HG02642 (cell line): ENCODE measurements around the gene ARID5B.

Experiments used
- ATAC-seq: cut with Tn5 transposase; IDR thresholded peaks from one replicate; pipeline ENCODE4 v1.9.1; 2021; ENCODE audit warnings: mild to moderate bottlenecking; ENCODE audit not compliant: unreplicated experiment, poor library complexity

ARID5B gene

DNA sequence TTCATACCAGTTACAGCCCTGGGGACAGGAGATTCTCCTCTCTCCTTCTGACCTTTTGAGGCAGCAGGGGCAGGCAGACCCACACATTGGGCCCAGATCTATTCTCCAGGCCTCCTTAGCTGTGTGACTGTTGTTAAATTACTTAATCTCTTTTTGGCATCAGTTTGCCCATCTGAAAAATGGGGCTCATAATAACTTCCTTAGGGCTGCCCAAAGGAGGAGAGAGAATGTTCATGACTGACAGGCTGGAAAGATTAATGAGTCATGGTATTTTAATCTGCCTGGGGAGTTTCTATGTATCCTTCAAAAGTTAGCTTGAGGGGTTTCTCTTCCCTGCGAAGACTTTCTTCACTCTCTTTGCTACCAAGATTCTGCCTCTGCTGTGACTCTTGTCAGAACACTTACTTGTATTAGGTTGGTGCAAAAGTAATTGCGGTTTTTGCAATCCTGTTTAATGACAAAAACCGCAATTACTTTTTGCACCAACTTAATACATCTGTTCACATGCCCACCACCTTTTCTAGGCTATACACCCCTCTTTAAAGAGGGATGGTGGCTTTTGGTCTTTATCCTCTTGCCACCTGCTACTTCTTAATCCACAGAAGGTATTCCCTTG lies 83.4 kb downstream of the ARID5B start:
- ATAC-seq = no peak

GRCh38 chr10:61985715-61986114 lies 84.2 kb downstream of the ARID5B start:
- ATAC-seq = no peak

GRCh38 chr10:61986382-61986781 lies 84.9 kb downstream of the ARID5B start:
- ATAC-seq = no peak

- no peak for ATAC-seq
Observed at GRCh38 chr10:61986788-61987492, 85.4 kb downstream of the ARID5B start.

DNA sequence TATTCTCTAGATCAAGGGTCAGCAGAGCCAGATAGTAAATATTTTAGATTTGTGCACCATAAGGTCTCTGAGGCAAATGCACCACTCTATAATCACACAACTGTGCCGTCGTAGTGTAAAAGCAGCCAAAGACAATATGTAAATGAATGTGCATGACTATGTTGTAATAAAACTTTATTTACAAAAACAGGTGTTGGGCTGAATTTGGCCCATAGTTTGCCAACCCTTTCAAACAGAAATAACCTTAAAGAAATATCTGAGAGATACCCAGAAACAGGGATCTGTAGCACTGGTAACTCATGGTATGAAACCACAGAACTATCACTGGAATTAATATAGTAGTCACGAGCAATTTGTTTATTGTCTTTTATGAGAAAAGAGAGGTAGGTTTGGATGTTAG lies 86.0 kb downstream of the ARID5B start:
- peak; percentile 31 for ATAC-seq

GRCh38 chr10:61987951-61988379 lies 86.5 kb downstream of the ARID5B start:
- peak; percentile 96 for ATAC-seq

DNA sequence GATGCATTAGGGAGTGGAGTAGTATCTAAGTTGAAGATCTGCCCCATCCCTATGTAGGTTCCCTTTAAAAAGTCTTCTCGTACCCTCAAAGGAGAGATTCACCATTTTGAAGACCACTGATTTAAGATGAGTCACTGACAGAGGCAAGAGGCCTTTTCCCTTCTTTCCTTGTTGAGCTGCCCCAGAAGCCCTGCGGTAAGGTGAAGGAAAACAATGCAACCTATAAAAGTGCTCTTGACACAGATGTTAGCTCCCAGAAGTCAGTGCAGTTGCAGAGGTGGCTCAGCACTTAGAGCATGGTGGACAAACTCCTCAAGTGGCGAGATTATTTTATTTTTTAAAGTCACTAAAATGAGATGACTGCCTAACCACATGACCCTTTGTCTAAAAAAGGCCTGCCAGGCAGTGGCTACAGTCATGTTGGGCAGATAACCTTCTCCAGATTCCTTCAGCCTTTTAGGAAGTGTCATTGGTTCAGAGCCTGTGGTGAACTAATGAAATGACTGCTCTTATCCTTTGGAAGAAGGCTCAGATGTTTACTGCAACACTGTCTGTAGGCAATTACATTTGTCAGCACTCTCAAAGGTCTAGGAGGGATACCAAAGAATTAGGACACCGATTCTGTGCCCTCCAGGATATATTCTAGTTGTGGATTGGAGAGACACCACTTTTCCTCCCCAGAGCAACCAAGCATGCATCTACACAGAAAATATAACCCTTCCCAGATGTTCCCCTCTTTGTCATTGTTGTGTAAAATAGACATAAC lies 88.7 kb downstream of the ARID5B start:
- no peak for ATAC-seq

GRCh38 chr10:61990761-61991135 lies 89.2 kb downstream of the ARID5B start:
- ATAC-seq = no peak

GRCh38 chr10:61991166-61991565 lies 89.7 kb downstream of the ARID5B start:
- ATAC-seq = no peak

GRCh38 chr10:61992059-61992460 lies 90.6 kb downstream of the ARID5B start:
- ATAC-seq = no peak

GRCh38 chr10:61992671-61993668 lies 91.5 kb downstream of the ARID5B start:
- ATAC-seq = peak; percentile 37

GRCh38 chr10:61993711-61994401 lies 92.4 kb downstream of the ARID5B start:
- ATAC-seq = no peak

GRCh38 chr10:61994405-61995219 lies 93.1 kb downstream of the ARID5B start:
- ATAC-seq = no peak

- no peak for ATAC-seq
Observed at GRCh38 chr10:61995220-61995503, 93.7 kb downstream of the ARID5B start.

DNA sequence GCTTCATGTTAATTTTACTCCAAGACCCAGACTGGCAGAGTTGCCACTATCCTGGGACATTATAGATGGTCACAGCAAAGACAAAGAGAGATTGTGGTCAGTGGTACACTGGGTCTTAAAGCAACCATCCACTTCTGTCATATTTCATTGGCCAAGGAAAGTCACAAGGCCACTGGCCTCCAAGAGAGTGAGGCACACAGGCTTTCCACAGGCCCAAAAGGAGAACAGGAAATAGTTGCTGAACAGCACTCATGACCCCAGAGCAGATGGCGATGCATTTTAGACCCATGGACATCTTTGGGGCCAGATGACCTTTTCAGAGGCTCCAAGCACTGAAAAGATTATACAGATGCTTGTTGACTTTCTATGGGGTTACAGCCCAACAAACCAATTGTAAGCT lies 97.4 kb downstream of the ARID5B start:
- ATAC-seq = no peak

- ATAC-seq = peak; percentile 82
Observed at GRCh38 chr10:62000037-62000603, 98.6 kb downstream of the ARID5B start.

DNA sequence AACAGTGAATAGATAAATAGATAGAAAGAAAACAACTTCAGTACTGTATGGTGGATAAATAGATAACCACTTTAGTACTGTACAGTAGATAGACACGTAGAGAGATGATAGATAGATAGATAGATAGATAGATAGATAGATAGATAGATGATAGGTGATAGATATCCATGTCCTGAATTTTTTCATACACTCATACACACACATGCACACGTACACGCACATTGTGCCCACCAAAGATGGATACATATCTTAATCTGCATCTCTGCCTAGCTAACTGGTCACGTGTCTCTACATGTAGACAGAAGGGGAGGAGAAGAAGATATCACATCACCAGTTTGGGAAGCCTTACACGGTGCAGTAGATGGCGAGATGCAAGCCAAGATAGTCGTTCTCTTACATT lies 99.2 kb downstream of the ARID5B start:
- ATAC-seq = no peak

GRCh38 chr10:62001898-62002297 lies 100.4 kb downstream of the ARID5B start:
- ATAC-seq = no peak

DNA sequence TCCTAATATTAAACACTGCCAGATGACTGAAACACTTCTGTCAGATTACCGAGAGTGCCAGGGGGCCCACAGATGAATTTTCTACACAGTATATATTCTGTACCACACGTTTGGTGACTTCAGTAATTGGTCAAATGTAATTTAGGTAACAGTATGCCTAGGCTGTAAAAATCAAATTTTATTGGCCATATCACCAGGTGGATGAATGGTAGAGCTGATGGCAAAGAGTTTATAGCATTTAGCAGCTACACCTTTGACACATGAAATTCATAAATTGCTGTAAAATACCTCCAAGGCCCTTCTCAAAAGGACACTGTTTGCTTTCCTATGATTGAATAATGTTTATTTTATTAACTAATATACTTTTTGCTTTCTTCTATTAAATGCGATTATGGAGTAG lies 101.3 kb downstream of the ARID5B start:
- ATAC-seq = no peak
